Right lobe of liver (tissue), 6 donors: ENCODE measurements around the gene ZNF184. TPM values are rescaled to one million over a fixed set of nuclear protein-coding genes. Genes with fewer than 3 reads are reported as not detected.

Source experiments
- ATAC-seq, 4 donors: fragments of 200-7000 bp; cut with Tn5 transposase; one replicate each; pipeline ENCODE4 v1.9.1; 2020; ENCODE audit warnings: mild to moderate bottlenecking in 4 of 4, moderate library complexity in 4 of 4
- DNase-seq, 3 donors: peaks; one replicate each; pipeline ENCODE4 v3.0.0-alpha.2; 2020
- H3K27ac ChIP-seq, 3 donors: fragments of 200-600 bp; one replicate each; pipeline ENCODE4 v1.8.0; 2022
- H3K27me3 ChIP-seq, 2 donors: fragments of 200-600 bp; one replicate each; pipeline ENCODE4 v1.8.0; 2022
- H3K36me3 ChIP-seq, 4 donors: fragments of 200-600 bp; sonication (generic) in 1 of 4; one replicate each; pipeline versions ENCODE4 v1.5.1 to v1.8.0; 2017 to 2022; ENCODE audit warnings: control low read depth in 1 of 4
- H3K4me1 ChIP-seq, 4 donors: fragments of 200-600 bp; sonication (generic) in 1 of 4; one replicate each; pipeline versions ENCODE4 v1.5.1 to v1.8.0; 2017 to 2022; ENCODE audit warnings: control low read depth in 1 of 4
- H3K4me3 ChIP-seq, 3 donors: fragments of 200-600 bp; one replicate each; pipeline ENCODE4 v1.8.0; 2022
- H3K9me3 ChIP-seq, 4 donors: fragments of 200-600 bp; sonication (generic) in 1 of 4; one replicate each; pipeline versions ENCODE4 v1.5.1 to v1.8.0; 2017 to 2022; ENCODE audit warnings: control low read depth in 1 of 4
- POLR2A ChIP-seq: fragments of 450-650 bp; IDR thresholded peaks from one replicate; pipeline ENCODE4 v1.6.1; 2017; ENCODE audit warnings: antibody characterized with exemption, mild to moderate bottlenecking
- WGBS: methylation state at CpG from one replicate; pipeline ENCODE4 v1.1.6; 2018; ENCODE audit warnings: low coverage, low lambda C conversion rate; ENCODE audit not compliant: insufficient coverage; ENCODE audit errors: missing lambda C conversion rate; 5-methylcytosine and 5-hydroxymethylcytosine counted together
- intact Hi-C, 2 donors: fragments of 100-400 bp; cut with DNase I; formaldehyde crosslinking; loops; one replicate each; pipeline versions ENCODE4 v1.11.2 to v1.14.1; 2022
- total RNA-seq, 6 experiments: library from RNA; depleted of rRNA in 2 of 6; stranded (reverse); fragments of >200 nt in 2 of 6; fragmentation: NEBNext Ultra II Directional in 3 of 6; extraction: Animal tissue kit (Norgen Biotek cat#: 25700) in 3 of 6; gene quantifications; one replicate each; pipeline versions ENCODE4 v1.1.0 to v1.2.4, GENCODE V29; 2016 to 2023
- TF ChIP-seq, protein P1 (sequence below), 4 donors: fragments of 200-600 bp in 3 of 4; fragments of 450-650 bp in 1 of 4; IDR thresholded peaks; one replicate each; pipeline versions ENCODE4 v1.5.1 to v1.8.0; 2016 to 2022; ENCODE audit warnings: antibody characterized with exemption in 4 of 4, mild to moderate bottlenecking in 2 of 4
- donor health status: DM: no; HTN: yes; CAD: no.
- donor health status: DM: no; HTN: no; CAD: no.
- donor health status: DM: no; HTN: no; CAD: no.
- donor health status: DM: no; HTN: yes; CAD: no.
- donor health status: DM: no; HTN: yes; CAD: no.

Gene ZNF184
- total RNA-seq, 6 experiments from 2014 or later = 1.1 to 1.8 (median 1.7) TPM

DNA sequence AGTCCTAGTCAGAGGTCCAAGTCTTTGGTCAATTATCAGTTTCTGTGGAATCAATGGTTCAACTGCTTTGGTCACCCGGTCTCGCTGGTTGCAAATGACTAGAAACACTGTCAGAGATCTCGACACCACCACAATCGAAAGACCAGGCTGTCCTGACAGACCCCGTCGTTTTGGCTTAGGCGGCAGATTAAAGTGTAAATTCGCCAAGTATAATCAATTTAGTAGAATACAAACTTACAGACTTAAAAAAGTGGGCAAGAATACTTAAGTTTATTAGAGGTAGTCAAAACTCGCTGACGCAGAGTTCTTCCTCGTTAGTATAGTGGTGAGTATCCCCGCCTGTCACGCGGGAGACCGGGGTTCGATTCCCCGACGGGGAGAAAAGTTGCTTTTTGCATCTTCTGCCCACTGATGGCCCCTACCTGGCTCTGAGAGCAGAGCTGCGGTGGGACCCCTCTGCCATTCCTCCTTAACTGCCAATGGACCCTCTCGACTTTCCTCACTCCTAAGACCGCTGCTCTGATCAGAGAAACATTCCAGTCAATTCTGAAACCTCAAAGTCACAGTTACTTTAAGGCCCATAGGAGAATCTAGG is 30.6 kb upstream of the ZNF184 start:
- no peak for TF ChIP-seq POLR2A
- TF ChIP-seq, protein P1, sequence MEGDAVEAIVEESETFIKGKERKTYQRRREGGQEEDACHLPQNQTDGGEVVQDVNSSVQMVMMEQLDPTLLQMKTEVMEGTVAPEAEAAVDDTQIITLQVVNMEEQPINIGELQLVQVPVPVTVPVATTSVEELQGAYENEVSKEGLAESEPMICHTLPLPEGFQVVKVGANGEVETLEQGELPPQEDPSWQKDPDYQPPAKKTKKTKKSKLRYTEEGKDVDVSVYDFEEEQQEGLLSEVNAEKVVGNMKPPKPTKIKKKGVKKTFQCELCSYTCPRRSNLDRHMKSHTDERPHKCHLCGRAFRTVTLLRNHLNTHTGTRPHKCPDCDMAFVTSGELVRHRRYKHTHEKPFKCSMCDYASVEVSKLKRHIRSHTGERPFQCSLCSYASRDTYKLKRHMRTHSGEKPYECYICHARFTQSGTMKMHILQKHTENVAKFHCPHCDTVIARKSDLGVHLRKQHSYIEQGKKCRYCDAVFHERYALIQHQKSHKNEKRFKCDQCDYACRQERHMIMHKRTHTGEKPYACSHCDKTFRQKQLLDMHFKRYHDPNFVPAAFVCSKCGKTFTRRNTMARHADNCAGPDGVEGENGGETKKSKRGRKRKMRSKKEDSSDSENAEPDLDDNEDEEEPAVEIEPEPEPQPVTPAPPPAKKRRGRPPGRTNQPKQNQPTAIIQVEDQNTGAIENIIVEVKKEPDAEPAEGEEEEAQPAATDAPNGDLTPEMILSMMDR (IDR thresholded peaks at IDR 0.05) = no peak
- Histone ChIP-seq H3K4me3 (peak overlapping the region; percentile 20 to 39 (median 39)), H3K27me3 (no peaks in the 10 kb centered on the region), H3K4me1 (peaks cover 0 to 7% (median 0%) of the 10 kb centered on the region in 4 donors), H3K27ac (no peak overlapping the region), H3K9me3 (no peaks in the 10 kb centered on the region), H3K36me3 (no peaks in the 10 kb centered on the region)
- DNase-seq (peak in 1 of 3 donors; percentile 52), ATAC-seq (peak; percentile 53 to 80 (median 74))
- 7% methylated on average over 16 of the region's 21 CpGs for WGBS
- intact Hi-C loops = no loop called here

DNA sequence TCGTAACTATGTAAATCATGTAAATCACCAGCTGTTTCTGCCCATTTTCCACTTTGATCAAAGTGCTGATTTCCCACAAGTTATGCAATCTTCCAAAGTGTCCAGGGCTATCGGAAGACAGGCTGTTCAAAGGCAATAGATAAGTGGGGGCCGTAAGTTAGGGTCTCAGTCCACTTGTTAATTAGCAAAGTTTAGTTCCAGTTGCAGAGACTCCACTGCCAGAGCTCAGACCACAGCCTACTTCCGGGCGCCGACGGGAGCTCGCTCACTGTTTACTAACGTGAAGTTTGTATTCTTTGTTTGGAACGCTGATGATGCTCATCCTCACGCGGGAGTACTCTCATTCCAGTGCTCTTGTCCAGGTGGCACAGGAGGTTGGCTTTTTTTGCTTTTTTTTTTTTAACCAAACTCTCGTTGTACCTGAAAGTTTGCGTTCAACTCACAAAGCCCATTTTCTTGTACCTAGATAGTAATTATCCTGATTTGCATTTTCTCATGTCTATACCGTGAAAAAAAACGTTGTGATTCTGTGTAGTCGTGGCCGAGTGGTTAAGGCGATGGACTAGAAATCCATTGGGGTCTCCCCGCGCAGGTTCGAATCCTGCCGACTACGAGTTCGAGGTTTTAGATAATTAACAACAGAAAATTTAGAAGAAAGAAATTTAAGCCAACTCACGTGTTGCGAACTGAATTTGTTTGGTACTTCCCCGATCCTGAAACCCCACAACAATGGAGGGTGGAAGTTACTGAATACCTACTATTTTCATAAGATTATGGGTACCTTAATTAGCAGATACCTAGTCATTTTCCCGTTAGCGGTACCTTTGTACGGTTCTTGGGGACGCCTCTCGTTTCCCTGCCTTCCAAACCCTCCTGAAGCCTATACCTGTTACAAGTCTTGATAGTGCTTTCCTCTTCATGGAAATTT is 29.9 kb upstream of the ZNF184 start:
- no peak overlapping the region for H3K27ac ChIP-seq
- no peaks in the 10 kb centered on the region for H3K36me3 ChIP-seq
- H3K4me1 ChIP-seq = peaks cover 0 to 7% (median 0%) of the 10 kb centered on the region in 4 donors
- no peaks in the 10 kb centered on the region for H3K27me3 ChIP-seq
- intact Hi-C loops = no loop called here
- peak; percentile 51 to 69 (median 59) for ATAC-seq
- no peaks in the 10 kb centered on the region for H3K9me3 ChIP-seq
- TF ChIP-seq POLR2A = no peak
- TF ChIP-seq, protein P1 (IDR thresholded peaks at IDR 0.05) = no peak
- H3K4me3 ChIP-seq = peak overlapping the region; percentile 20 to 39 (median 39)
- no peak for DNase-seq
- WGBS = 2% methylated on average over 28 of the region's 33 CpGs

DNA sequence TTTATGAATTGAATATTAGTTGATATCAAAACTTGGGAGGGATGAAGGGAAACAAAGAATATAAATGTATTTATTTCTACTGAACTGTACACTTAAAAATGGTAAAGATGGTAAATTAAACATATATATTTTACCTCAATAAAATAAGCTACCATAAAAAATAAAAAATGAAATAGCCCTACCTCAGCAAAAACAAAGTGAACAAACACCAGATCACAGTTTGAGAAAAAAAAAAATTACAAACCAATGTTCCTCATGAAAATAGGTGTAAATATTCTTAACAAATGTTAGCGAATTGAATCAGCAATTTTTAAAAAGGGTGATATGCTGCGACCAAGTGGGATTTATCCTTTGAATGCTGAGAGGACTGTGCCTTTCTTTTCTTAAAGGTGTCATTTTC is 28.3 kb upstream of the ZNF184 start:
- TF ChIP-seq POLR2A = no peak
- TF ChIP-seq, protein P1 (IDR thresholded peaks at IDR 0.05) = no peak
- H3K4me1 ChIP-seq = peaks cover 0 to 7% (median 0%) of the 10 kb centered on the region in 4 donors
- no peak overlapping the region for H3K4me3 ChIP-seq
- DNase-seq (no peak), ATAC-seq (no peak)
- intact Hi-C loops = no loop called here
- WGBS = 78% methylated on average over 2 of the region's 2 CpGs
- no peaks in the 10 kb centered on the region for H3K27me3 ChIP-seq
- no peak overlapping the region for H3K27ac ChIP-seq
- H3K9me3 ChIP-seq = no peaks in the 10 kb centered on the region
- H3K36me3 ChIP-seq = no peaks in the 10 kb centered on the region

DNA sequence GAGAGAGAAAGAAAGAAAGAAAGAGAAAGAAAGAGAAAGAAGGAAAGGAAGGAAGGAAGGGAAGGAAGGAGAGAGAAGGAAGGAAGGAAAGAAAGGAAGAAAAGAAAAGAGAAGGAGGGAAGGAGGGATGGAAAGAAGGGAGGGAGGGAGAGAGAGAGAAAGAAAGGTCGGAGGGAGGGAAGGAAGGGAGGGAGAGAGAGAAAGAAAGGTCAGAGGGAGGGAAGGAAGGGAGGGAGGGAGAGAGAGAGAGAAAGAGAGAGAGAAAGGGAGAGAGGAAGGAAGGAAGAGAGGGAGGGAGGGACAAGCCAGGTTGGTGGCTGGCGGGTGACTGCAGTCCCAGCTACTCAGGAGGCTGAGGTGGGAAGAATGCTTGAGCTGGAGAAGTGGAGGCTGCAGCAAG is 27.3 kb upstream of the ZNF184 start:
- ATAC-seq = no peak
- intact Hi-C loops = no loop called here
- DNase-seq = no peak
- no peaks in the 10 kb centered on the region for H3K36me3 ChIP-seq
- H3K4me1 ChIP-seq = peaks cover 0 to 7% (median 0%) of the 10 kb centered on the region in 4 donors
- no peak overlapping the region for H3K4me3 ChIP-seq
- no peak overlapping the region for H3K27ac ChIP-seq
- H3K9me3 ChIP-seq = no peaks in the 10 kb centered on the region
- TF ChIP-seq POLR2A = no peak
- TF ChIP-seq, protein P1 (IDR thresholded peaks at IDR 0.05) = no peak
- WGBS = 28% methylated on average over 2 of the region's 2 CpGs
- H3K27me3 ChIP-seq = no peaks in the 10 kb centered on the region
